8988T (cell line): Measurements from ENCODE around the gene STEAP1B.
A peak's percentile ranks its signal among the peaks of the same experiment; 100 is the strongest.
"Not testable (repeated sequence)": the region's sequence is repeated elsewhere in the genome, so short reads cannot be mapped to it uniquely, and the experiment has no call there.

Experiments used
- DNase-seq: peaks from one replicate; pipeline ENCODE4 v3.0.0; 2011

The STEAP1B gene

DNA sequence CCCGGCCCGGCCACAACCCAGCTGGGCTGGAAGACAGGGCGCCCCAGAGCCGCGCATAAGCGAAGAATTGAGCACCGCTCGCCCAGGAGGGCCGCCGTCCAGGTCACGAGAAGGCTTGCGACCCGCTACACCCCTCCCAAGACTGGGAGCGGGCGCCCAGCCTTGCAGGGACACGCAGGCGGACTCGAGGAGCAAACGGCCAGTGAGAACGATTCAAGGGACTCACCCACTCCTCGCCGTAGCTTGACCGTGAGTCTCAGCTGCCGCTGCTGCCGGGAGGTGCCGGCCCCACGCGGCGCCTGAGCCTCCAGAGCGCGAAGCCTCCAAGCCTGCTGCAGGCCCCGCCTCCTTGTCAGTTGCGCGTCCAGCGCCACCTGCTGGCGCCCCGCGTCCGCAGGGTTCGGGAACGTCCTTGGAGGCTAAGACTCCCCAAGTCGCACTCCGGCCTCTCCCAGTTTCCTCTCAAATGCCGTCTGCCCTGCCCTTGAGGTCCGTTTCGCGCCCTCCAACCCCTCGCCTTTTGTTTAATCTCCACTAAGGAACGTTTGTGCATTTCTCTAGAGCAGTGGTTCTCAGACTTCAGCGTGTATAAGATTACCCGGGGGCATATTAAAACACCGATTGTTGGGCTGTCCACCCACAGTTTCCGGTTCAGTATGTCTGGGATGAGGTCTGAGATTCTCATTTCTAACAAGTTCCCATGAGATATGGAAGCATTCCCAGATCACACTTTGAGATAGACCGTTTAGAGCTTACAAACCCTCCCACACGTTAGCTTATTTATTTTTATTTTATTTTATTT is at the start of gene STEAP1B:
Gene STEAP1B, minus strand, starts transcription at position 301 of the 802 bp plus-strand sequence. CDS start 5,333 bp downstream, outside the sequence.
- peak; percentile 27 for DNase-seq

- no peak for DNase-seq
Measured at GRCh38 chr7:22549051-22549450, 49.1 kb upstream of the STEAP1B start.

DNA sequence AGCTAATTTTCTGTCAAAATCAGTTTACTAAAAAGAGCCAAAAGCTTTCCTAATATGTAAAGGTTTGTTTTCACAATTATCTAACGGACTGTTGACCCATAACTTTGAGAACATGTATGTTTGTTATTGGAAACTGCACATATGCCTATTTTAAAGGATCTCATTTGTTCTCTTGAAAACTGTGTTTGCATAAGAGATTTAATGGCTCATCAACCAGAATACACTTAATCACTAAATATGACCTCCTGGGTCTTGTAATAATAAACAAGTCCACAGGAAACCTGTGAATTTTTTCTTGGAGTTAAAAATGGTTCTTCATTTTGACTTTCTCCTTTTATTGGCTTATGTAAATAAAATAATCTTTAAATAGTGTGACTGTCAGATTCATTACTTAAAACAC is 48.3 kb upstream of the STEAP1B start:
- DNase-seq, result no peak

- DNase-seq, result no peak
Measured at GRCh38 chr7:22546769-22547168, 46.8 kb upstream of the STEAP1B start.

DNA sequence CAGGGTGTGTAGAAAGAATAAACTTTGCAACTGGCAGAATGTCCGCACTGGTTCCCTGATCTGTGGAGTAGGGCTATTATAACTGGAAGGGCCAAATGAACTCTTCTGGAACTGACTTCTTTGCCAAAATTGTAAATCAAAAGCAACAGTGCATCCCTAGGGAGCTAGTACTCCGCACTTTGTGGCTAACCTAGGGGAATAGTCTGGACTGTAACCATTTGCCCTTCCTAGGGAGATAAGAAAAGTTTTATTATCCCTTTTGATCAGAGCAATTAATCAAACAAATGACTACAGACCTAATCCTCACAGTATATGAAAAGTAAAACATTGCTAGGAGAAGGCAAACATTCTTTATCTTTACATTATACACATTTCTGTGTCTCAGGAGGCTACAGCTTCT is 45.5 kb upstream of the STEAP1B start:
- no peak for DNase-seq

DNA sequence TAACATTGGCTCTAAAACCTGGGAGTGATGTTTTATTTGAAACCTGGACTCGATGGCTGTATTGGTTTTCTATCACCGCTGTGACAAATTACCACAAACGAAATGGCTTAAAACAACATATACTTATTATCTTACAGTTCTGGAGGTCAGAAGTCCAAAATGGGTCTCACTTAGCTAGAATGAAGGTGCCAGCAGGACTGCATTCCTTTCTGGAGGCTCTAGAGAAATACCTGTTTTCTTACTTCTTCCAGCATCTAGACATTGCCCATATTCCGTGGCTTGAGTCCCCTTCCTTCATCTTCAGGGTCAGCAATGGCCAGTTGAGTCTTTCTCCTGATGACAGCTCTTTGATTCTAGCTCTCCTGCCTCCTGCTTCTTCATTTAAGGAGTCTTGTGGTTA is 44.3 kb upstream of the STEAP1B start:
- no peak for DNase-seq

DNA sequence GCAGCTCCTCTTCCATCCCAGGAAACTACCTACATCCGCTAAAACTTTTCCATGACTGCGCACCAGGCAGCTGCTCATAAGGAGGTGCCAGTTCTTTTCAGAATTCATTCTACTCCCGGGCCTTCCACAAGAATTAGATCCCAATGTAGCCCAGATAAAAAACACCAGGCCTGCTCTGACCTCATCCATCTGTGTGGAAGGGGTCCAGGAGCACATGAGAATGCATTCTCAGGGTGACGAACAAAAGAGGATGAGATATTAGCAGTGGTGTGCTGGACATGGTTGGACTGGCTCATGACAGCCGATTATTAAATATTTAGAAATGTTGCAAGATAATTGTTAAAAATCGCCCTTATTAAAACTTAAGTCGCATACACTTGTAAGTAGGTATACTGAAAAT is 43.2 kb upstream of the STEAP1B start:
- DNase-seq, result no peak

DNA sequence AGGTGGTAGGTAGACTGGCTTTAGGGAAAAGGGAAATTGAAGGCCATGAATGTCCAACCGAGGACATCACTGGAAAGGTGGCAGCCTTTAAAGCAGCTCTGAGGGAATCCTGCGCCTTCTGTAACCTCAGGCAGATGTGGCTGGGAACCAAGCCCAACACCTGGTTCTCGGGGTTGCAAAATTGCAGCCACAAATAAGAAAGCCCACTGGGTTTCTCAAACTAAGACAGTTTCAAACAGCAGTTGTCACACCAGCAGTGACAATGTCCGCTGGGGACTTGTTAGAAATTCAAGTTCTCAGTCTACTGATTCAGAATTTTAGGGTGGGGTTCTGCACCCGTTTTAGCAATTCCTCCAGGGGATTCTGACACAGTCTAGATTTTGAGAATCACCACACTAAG is 42.7 kb upstream of the STEAP1B start:
- no peak for DNase-seq

GRCh38 chr7:22542254-22542653 is 42.3 kb upstream of the STEAP1B start:
- no peak for DNase-seq

DNA sequence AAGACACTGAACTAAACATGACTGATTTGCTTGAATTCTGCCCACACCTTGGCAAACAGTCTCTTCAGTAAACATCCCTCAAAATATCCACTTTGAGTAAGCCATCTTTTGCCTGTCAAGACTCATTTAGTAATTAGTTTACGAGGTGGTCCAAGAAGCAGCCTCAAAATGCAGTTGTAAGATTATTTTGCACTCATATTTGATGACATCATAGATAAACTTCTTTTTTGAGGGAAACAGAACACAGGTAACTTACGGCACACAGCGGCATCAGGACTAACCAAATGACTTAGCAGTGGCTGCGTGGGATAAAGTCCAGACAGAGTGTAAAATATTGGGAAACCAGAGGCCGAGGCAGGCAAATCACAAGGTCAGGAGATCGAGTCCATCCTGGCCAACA is 41.8 kb upstream of the STEAP1B start:
- no peak for DNase-seq

- DNase-seq, result not testable (repeated sequence)
Measured at GRCh38 chr7:22528537-22528936, 28.5 kb upstream of the STEAP1B start.

DNA sequence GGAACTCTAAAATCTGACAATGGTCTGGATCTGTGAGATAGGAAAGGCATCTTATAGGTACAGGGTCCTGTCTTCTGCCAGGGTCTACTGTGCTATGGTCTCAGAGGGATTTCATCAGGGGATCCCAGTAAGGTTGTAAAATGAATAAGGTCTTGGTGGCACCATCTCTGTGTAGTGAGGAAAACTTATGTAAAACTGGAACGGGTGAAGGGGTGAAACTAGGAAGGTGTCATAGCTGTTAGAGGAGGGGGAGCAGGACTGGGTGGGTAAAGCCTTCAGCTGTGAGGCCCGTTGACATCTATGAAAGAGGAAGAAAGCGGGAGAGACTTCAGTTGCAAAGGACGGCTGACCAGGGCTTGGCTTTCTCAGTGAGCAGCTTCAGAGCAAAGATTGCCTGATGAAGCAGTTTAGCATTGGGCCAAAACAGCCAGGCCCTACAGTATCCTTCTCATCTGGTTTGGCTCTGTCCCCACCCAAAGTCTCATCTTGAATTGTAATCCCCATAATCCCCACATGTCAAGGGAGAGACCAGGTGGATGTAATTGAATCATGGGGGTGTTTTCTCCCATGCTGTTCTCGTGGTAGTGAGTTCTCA is 24.5 kb upstream of the STEAP1B start:
- DNase-seq, result not testable (repeated sequence)

- not testable (repeated sequence) for DNase-seq
Measured at GRCh38 chr7:22523478-22524352, 23.7 kb upstream of the STEAP1B start.

DNA sequence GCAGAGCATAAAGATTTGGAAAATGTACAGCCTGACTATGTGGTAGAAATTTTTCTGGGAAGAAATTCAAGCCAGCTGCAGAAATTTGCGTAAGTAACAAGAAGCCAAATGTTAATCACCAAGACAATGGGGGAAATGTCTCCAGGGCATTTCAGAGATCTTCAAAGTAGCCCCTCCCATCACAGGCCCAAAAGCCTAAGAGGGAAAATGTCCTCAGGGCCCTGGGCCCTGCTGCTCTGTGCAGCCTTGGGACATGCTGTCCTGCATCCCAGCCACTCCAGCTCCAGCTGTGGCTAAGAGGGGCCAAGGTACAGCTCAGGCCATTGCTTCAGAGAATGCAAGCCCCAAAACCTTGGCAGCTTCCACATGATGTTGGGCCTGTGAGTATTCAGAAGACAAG is 19.6 kb upstream of the STEAP1B start:
- DNase-seq, result not testable (repeated sequence)

GRCh38 chr7:22516950-22517349 is 17.0 kb upstream of the STEAP1B start:
- DNase-seq, result not testable (repeated sequence)

GRCh38 chr7:22514963-22515362 is 15.0 kb upstream of the STEAP1B start:
- not testable (repeated sequence) for DNase-seq

DNA sequence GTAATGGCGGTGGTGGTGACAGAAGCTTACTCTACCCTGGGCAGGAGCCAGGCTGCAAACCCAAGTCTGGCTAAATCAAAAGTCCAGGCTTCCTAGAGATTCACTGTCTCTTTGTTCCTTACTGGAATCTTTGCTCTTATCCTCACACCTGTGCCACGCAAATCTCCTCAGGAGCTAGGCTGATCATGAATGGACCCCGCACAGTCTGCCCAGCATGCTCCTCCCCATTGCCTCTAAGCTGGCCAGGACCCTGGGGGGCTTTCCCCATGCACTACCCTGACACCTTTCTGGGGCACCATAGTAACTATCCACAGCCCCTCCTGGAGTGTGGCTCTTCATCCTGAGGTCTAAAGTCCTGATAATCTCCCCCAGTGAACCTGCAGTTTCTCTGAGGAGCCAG is 7.3 kb upstream of the STEAP1B start:
- DNase-seq, result not testable (repeated sequence)

GRCh38 chr7:22506316-22507020 is 6.5 kb upstream of the STEAP1B start:
- not testable (repeated sequence) for DNase-seq

DNA sequence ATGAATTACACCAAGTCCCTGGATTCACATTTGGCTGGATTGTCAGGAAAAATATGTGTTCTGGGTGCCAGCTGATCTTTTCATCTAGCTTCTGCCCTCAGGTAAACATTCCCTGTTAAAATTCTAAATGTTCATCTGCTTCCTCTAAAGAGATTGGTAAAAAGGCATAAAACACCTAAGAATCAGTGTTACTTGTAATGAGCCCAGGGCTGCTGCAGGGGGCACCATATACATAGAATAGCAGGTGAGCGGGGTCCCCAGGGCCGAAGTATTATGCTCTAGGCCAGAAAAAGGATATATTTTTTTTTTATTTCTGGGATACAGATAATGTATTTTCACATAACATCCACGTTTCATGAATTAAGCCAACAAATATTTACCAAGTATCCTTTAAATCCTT is 4.5 kb upstream of the STEAP1B start:
- not testable (repeated sequence) for DNase-seq

GRCh38 chr7:22502104-22502503 is 2.1 kb upstream of the STEAP1B start:
- not testable (repeated sequence) for DNase-seq

DNA sequence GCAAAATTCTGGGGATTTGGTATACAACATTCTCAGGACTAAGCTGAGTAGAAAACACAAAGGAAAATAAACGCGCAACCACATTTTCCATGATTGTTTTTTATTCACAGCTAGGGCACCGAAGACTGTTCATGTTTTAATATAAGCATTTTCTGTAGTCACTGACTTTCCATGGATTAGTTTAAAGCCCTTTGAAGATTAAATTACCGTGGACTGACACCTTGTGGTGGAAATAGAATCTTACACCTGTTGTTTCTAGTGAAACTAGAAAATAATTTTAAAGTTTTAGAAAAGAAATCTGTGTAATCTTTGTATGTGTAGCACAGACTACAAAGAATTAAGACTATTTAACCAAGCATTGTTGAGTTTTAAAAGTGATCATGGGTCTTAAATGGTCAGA is 1.3 kb upstream of the STEAP1B start:
- not testable (repeated sequence) for DNase-seq

DNA sequence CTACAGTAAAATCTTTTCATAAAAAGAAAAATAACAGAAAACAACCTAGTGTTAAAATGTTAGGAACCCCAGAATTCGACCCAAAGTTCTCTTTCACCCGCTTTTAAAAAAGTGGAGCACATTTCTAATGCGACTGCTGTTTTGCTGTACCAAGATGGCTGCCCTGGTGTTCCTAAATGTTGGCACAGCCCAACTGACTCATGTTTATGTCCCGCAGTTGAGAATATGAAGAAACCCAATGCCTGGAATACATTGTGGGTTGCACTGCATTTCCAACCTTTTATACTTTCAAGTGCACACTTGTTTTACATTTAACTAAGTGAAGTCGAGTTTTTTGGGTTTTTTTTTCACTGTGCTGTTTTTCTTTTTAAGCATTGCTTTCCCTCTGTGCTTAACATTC is 944 bp downstream of the STEAP1B start:
- no peak for DNase-seq

GRCh38 chr7:22496912-22497311 is 3.1 kb downstream of the STEAP1B start:
- not testable (repeated sequence) for DNase-seq
